Neural cell (in vitro differentiated cells): Measurements from ENCODE around the gene RAB22A. TPM values are rescaled to one million over a fixed set of nuclear protein-coding genes. Genes with fewer than 3 reads are reported as not detected.

Experiments
- H2AFZ ChIP-seq: fragments of 200-600, 300-800 bp; sonication (generic), shearing (Covaris generic); 2 replicates; pipeline ENCODE4 v1.6.0; 2014; ENCODE audit warnings: low read depth, mild to moderate bottlenecking, antibody characterized with exemption, low read length, moderate library complexity
- H3F3A ChIP-seq: fragments of 200-600 bp; shearing (Covaris generic); 2 replicates; pipeline ENCODE4 v1.6.1; 2016; ENCODE audit warnings: mild to moderate bottlenecking, moderate library complexity, mixed read lengths, antibody characterized with exemption, low read length; ENCODE audit not compliant: insufficient read depth, poor library complexity, severe bottlenecking
- H3K27ac ChIP-seq: fragments of 200-600, 300-800 bp; sonication (generic), shearing (Covaris generic); 2 replicates; pipeline ENCODE4 v1.5.1; 2014; ENCODE audit warnings: mild to moderate bottlenecking, low read length, moderate library complexity
- H3K27me3 ChIP-seq: fragments of 300-800, 200-600 bp; sonication (generic), shearing (Covaris generic); 2 replicates; pipeline ENCODE4 v1.6.0; 2014; ENCODE audit warnings: mild to moderate bottlenecking, low read depth, low read length, moderate library complexity; ENCODE audit not compliant: insufficient read depth
- H3K36me3 ChIP-seq: fragments of 300-800, 200-600 bp; sonication (generic), shearing (Covaris generic); 2 replicates; pipeline ENCODE4 v1.5.1; 2014; ENCODE audit warnings: mild to moderate bottlenecking, antibody characterized with exemption, low read length, moderate library complexity; ENCODE audit not compliant: insufficient read depth
- H3K4me2 ChIP-seq: fragments of 300-800, 200-600 bp; sonication (generic), shearing (Covaris generic); 2 replicates; pipeline ENCODE4 v1.6.0; 2014; ENCODE audit warnings: mild to moderate bottlenecking, low read length
- H3K4me3 ChIP-seq: fragments of 300-800, 200-600 bp; sonication (generic), shearing (Covaris generic); 2 replicates; pipeline ENCODE4 v1.5.1; 2014; ENCODE audit warnings: mild to moderate bottlenecking, low read length, moderate library complexity
- H3K79me2 ChIP-seq: fragments of 200-600 bp; shearing (Covaris generic); replicated peaks from 2 replicates; pipeline ENCODE4 v1.6.0; 2014; ENCODE audit warnings: mild to moderate bottlenecking, low read length, moderate library complexity; ENCODE audit not compliant: insufficient read depth
- H3K9ac ChIP-seq: fragments of 300-800, 200-600 bp; sonication (generic), shearing (Covaris generic); 2 replicates; pipeline ENCODE4 v1.6.1; 2016; ENCODE audit warnings: mild to moderate bottlenecking, low read length, mixed read lengths
- H3K9me2 ChIP-seq: fragments of 200-600 bp; shearing (Covaris generic); 2 replicates; pipeline ENCODE4 v1.6.1; 2016; ENCODE audit warnings: mild to moderate bottlenecking, low read length, mixed read lengths; ENCODE audit not compliant: insufficient read depth
- H3K9me3 ChIP-seq: fragments of 200-600, 300-800 bp; sonication (generic), shearing (Covaris generic); 2 replicates; pipeline ENCODE4 v1.6.1; 2016; ENCODE audit warnings: mild to moderate bottlenecking, mixed run types, low read length, moderate library complexity, mixed read lengths
- H4K20me1 ChIP-seq: fragments of 200-600 bp; shearing (Covaris generic); 2 replicates; pipeline ENCODE4 v1.6.1; 2016; ENCODE audit warnings: mild to moderate bottlenecking, mixed run types; ENCODE audit not compliant: insufficient read depth
- CTCF ChIP-seq: fragments of 450-650 bp; IDR thresholded peaks from 2 replicates; pipeline ENCODE4 v1.5.1; 2014; ENCODE audit warnings: antibody characterized with exemption, mild to moderate bottlenecking, moderate library complexity; ENCODE audit not compliant: poor library complexity, severe bottlenecking
- EP300 ChIP-seq: fragments of 450-650 bp; conservative IDR thresholded peaks from 2 replicates; pipeline ENCODE4 v1.6.1; 2014; ENCODE audit warnings: antibody characterized with exemption, mild to moderate bottlenecking, moderate library complexity; ENCODE audit not compliant: poor library complexity, severe bottlenecking
- EZH2 ChIP-seq: fragments of 200-600, 300-800 bp; shearing (Covaris generic), sonication (generic); IDR thresholded peaks from 2 replicates; pipeline ENCODE4 v1.6.1; 2014; ENCODE audit warnings: antibody characterized with exemption, low read length, borderline replicate concordance, mild to moderate bottlenecking; ENCODE audit not compliant: insufficient read depth, poor library complexity, severe bottlenecking
- MXI1 ChIP-seq: fragments of 450-650 bp; conservative IDR thresholded peaks from 2 replicates; pipeline ENCODE4 v1.6.1; 2014; ENCODE audit warnings: antibody characterized with exemption, mild to moderate bottlenecking; ENCODE audit not compliant: poor library complexity, severe bottlenecking
- POLR2AphosphoS5 ChIP-seq: IDR thresholded peaks from 2 replicates; pipeline ENCODE4 v1.6.1; 2012
- RAD21 ChIP-seq: fragments of 450-650 bp; conservative IDR thresholded peaks from 2 replicates; pipeline ENCODE4 v1.6.1; 2014; ENCODE audit warnings: antibody characterized with exemption, mild to moderate bottlenecking, moderate library complexity
- REST ChIP-seq: IDR thresholded peaks from 2 replicates; pipeline ENCODE4 v1.6.1; 2012; ENCODE audit warnings: borderline replicate concordance
- SMC3 ChIP-seq: fragments of 450-650 bp; conservative IDR thresholded peaks from 2 replicates; pipeline ENCODE4 v1.6.1; 2014; ENCODE audit warnings: antibody characterized with exemption, mild to moderate bottlenecking, moderate library complexity; ENCODE audit not compliant: poor library complexity
- TAF1 ChIP-seq: IDR thresholded peaks from 2 replicates; pipeline ENCODE4 v1.6.1; 2012; ENCODE audit warnings: low read depth
- polyA plus RNA-seq: library from polyadenylated mRNA; depleted of rRNA; stranded (reverse); fragments of >200 nt; gene quantifications from 2 replicates; pipeline ENCODE4 v1.2.3, GENCODE V29; 2014

The RAB22A gene
- polyA plus RNA-seq, 1 donor from 2014 or later: 15.7 TPM

DNA sequence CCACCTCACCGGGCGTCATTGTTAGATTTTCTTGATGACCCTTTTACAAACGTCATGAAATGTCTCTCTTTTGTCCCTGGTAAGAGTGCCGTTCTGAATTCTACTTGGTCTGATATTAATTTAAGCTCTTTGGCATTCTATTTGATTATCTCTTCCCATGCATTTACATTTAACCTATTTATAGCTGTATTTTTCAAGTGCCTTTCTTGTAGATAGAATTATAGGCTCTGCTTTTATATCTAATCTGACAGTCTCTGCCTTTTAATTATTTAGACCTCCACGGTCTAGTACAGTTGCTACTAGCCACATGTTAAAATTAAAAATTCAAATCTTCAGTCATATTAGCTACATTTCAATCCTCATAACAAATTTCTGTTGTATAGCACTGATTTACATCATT, 12.6 kb downstream of the RAB22A start:
- H3K9me2 ChIP-seq: no peaks in the 10 kb centered on the region
- H3K27ac ChIP-seq: no peak overlapping the region
- no peaks in the 10 kb centered on the region for H4K20me1 ChIP-seq
- no peak overlapping the region for H3K9ac ChIP-seq
- no peak for TF ChIP-seq EZH2
- TF ChIP-seq POLR2AphosphoS5: no peak
- TF ChIP-seq CTCF: no peak
- TF ChIP-seq EP300: no peak
- TF ChIP-seq REST: no peak
- no peak for TF ChIP-seq RAD21
- no peak for TF ChIP-seq MXI1
- no peak for TF ChIP-seq TAF1
- H3K79me2 ChIP-seq: peaks cover 39% of the 10 kb centered on the region
- no peaks in the 10 kb centered on the region for H3F3A ChIP-seq
- no peak overlapping the region for H3K4me3 ChIP-seq
- H2AFZ ChIP-seq: no peak overlapping the region
- no peaks in the 10 kb centered on the region for H3K9me3 ChIP-seq
- H3K4me2 ChIP-seq: no peak overlapping the region
- no peaks in the 10 kb centered on the region for H3K36me3 ChIP-seq
- H3K27me3 ChIP-seq: no peaks in the 10 kb centered on the region

GRCh38 chr20:58325912-58326311, 16.4 kb downstream of the RAB22A start:
- Histone ChIP-seq H3K9me2 (no peaks in the 10 kb centered on the region), H2AFZ (no peak overlapping the region), H3K9ac (no peak overlapping the region), H4K20me1 (no peaks in the 10 kb centered on the region), H3K27ac (no peak overlapping the region), H3K4me3 (no peak overlapping the region), H3K4me2 (no peak overlapping the region), H3F3A (no peaks in the 10 kb centered on the region), H3K9me3 (no peaks in the 10 kb centered on the region), H3K36me3 (no peaks in the 10 kb centered on the region), H3K27me3 (no peaks in the 10 kb centered on the region), H3K79me2 (peaks cover 48% of the 10 kb centered on the region)
- no peak for TF ChIP-seq EP300

GRCh38 chr20:58327211-58327610, 17.7 kb downstream of the RAB22A start:
- Histone ChIP-seq H3K79me2 (peaks cover 44% of the 10 kb centered on the region), H3K4me2 (no peak overlapping the region), H3K36me3 (no peaks in the 10 kb centered on the region), H4K20me1 (no peaks in the 10 kb centered on the region), H3K9me2 (no peaks in the 10 kb centered on the region), H2AFZ (no peak overlapping the region), H3K27me3 (no peaks in the 10 kb centered on the region), H3K9me3 (no peaks in the 10 kb centered on the region), H3K9ac (no peak overlapping the region), H3F3A (no peaks in the 10 kb centered on the region), H3K4me3 (no peak overlapping the region), H3K27ac (no peak overlapping the region)
- TF ChIP-seq MXI1: no peak
- no peak for TF ChIP-seq SMC3
- TF ChIP-seq EP300: no peak
- no peak for TF ChIP-seq EZH2
- TF ChIP-seq RAD21: no peak
- TF ChIP-seq REST: no peak
- TF ChIP-seq TAF1: no peak
- TF ChIP-seq CTCF: no peak
- TF ChIP-seq POLR2AphosphoS5: no peak
